Lung microvascular endothelial cell (primary cell): Measurements from ENCODE around the gene GSTK1. TPM values are rescaled to one million over a fixed set of nuclear protein-coding genes. Genes with fewer than 3 reads are reported as not detected.
"Not testable (repeated sequence)": the region's sequence is repeated elsewhere in the genome, so short reads cannot be mapped to it uniquely, and the experiment has no call there.

Experiments
- DNase-seq, 2 donors: peaks; one replicate each; pipeline versions ENCODE4 v3.0.0 to v3.0.0-alpha.2; 2010; ENCODE audit warnings: low read depth in 2 of 2
- total RNA-seq: library from RNA; depleted of rRNA; stranded (reverse); fragments of >200 nt; gene quantifications from 2 replicates; pipeline ENCODE4 v1.2.1, GENCODE V29; 2014

GSTK1 gene
- total RNA-seq, result 61.5 and 77.0 TPM in 2 replicates

DNA sequence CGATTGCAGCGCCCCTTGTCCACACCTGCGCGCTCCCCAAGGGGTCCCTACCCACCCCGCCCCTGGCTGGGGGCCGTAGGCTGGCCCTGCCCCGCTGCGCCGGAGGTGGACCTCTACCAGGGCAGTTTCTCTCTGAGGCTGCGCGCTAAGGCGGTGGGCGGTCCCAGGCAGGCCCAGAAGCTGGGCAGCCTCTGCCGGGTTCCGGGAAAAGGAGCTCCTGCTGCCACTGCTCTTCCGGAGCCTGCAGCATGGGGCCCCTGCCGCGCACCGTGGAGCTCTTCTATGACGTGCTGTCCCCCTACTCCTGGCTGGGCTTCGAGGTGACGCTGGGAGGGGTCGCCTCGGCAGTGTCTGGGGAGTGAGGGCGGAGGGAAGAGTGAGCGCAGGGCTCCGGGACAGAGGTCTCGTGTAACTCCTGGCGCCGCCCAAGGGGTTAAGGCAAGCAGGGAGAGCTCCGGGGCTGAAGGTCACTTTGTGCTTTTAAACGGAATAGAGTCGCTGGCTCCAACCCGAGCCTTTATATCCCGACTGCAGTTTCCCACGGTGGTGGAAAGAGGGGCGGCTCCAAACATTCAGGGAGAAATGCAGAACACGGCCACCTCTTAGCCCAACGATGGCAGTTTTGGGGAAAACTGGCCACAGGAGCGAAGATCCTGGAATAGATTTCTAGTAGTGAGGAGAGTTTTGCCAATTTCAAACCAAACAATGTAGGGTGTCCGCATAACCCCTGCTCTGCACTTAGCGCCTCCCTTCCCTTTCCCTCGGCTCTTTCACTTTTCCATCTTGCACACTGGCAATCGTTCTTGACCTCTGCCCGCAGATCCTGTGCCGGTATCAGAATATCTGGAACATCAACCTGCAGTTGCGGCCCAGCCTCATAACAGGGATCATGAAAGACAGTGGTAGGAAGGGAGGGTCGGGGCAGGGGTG, at the start of gene GSTK1:
TSS of gene GSTK1 (plus strand) at position 176 of the 930 bp plus-strand sequence. CDS start at position 249, 73 bp downstream.
- peak; percentile 50 to 73 for DNase-seq

DNA sequence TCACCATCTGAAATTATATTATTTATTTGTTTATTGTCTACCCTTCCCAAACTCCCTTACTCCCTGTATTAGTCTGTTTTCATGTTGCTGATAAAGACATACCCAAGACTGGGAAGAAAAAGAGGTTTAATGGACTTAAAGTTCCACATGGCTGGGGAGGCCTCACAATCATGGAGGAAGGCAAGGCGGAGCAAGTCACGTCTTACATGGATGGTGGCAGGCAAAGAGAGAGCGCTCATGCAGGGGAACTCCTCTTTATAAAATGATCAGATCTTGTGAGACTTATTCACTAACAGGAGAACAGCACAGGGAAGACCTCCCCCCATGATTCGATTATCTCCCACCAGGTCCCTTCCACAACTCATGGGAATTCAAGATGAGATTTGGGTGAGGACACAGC, 49.8 kb upstream of the GSTK1 start:
- DNase-seq, result not testable (repeated sequence)

DNA sequence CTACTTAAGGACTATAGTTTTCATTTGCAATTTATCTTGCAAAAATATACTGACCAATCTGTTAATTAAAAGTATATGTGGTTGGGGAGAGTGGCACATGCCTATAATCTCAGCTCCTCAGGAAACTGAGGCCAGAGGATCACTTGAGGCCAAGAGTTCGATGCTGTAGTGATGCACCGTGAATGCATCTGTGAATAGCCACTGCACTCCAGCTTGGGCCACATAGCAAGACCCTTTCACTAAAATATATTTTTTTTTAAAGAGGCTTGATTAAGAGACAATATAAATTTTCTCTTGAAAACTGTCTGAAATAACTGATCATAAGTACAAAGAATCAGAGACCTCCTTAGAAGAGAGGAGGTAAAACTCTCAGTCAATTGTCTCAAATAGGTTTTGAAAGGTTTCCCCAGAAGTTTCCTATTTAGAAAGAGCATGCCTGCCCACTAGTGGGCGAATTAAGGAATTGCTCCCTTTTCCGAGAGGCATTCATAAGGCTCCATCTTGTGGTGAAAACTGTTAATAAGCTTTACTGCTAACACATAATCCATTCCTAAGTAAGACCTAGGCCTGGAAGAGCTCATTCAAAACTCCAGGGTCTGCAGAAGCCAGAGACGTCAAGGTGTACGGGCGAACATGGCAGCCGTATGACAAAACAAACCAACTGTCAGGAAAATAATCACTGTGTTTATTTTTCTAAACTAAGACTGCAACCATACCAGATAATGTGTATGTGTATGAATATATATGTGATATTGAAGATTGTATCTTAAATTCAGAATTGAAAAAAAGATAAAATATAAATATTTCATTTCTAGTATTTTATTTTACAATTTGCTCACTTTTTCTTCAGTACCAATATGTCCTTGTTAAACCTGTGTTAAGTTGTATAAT, 48.2 kb upstream of the GSTK1 start:
- DNase-seq, result peak; percentile 86 to 88

GRCh38 chr7:143216151-143216550, 47.1 kb upstream of the GSTK1 start:
- peak in 1 of 2 donors; percentile 8 for DNase-seq

DNA sequence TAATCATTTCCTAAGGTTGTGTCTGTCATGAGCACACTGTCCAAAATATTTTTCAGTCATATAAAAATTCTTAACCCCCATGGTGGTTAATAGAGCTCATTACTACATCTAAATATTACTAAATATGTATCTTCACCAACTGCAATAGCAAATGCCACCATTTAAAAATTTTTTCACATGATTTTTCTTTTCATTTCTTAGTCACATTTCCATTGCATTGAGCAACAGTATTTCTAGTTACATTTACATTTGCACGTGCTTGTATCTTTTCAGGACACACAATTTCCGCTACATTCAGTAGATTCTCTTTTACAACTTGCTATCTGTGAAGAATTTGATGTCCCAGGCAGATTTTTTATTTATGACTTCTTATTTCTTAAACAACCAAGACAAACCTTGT, 46.6 kb upstream of the GSTK1 start:
- no peak for DNase-seq

DNA sequence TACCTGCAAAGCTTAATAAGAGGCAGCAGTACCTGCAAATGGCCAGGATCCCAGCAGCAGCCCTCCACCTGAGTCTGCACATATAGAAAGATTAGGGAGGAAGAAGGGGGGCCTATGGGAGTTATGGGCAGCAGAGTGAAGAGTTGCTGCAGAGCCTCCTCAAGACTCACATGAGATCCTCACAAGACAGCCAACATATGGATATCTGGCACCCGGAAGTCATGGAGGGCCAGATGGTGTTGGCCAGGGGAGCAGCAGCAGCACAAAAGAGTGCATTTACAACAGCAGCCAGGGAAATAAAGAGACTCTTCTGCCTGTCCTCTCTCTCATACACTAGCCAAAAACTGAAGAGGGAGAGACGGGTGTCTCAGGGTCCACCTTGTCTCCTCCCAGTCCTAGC, 45.4 kb upstream of the GSTK1 start:
- DNase-seq, result no peak

- DNase-seq, result no peak
These were observed 42.0 kb upstream of the GSTK1 start for GRCh38 chr7:143221286-143221685.

- DNase-seq, result no peak
These were observed 41.5 kb upstream of the GSTK1 start, which contains the start of gene TAS2R40 for GRCh38 chr7:143221737-143222136. TSS of gene TAS2R40 (plus strand) at chr7:143222037. CDS start at chr7:143222079, 42 bp downstream.

DNA sequence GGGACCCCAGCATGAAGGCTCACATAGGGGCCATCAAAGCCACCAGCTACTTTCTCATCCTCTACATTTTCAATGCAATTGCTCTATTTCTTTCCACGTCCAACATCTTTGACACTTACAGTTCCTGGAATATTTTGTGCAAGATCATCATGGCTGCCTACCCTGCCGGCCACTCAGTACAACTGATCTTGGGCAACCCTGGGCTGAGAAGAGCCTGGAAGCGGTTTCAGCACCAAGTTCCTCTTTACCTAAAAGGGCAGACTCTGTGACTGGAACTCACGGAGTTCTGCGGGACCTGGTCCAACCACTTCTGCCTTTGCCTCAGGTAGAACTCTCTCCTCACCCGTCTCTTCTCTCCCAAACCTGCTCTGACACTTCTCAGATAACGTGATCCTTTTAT, 40.5 kb upstream of the GSTK1 start:
- DNase-seq, result no peak

DNA sequence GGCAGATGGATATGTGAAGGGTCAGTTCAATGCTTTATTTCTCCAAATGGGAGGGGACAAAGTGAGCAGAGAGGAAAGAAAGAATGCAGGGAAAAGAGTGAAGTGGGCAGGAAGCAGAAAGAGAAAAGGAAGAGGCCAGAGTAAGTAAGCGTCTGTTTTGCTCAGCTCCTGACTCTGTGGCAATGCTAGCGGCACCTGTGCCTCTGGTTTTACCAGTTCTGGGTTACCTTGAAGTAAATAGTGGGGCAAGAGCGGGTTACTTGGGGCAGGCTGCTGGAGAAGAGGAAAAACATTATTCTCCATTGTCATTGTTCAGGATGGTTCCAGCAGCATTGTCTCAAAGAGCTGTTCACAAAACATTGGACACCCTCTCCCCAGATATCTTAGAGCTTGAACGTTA, 39.5 kb upstream of the GSTK1 start:
- DNase-seq, result no peak

DNA sequence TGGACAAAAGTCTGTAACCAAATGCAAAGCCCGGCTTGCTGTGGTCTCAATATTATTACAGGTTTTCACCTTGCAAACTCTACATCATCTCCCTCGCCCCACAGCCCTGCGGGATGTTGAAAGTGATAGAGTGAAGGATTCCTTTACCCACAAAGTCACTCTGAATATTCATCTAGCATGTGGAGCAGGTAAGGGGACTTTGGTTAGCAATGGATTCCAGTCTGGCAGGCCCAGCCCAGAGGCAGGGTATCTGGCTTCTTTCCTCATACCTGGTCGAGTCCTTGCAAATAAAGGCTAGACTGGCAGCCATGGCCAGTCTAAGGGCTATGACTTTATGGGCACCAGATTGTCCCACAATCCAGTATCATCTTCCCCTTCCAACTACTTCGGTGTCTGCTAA, 38.2 kb upstream of the GSTK1 start:
- DNase-seq, result no peak

- no peak for DNase-seq
These were observed 35.4 kb upstream of the GSTK1 start for GRCh38 chr7:143227806-143228205.

- no peak for DNase-seq
These were observed 34.0 kb upstream of the GSTK1 start for GRCh38 chr7:143229054-143229790.

DNA sequence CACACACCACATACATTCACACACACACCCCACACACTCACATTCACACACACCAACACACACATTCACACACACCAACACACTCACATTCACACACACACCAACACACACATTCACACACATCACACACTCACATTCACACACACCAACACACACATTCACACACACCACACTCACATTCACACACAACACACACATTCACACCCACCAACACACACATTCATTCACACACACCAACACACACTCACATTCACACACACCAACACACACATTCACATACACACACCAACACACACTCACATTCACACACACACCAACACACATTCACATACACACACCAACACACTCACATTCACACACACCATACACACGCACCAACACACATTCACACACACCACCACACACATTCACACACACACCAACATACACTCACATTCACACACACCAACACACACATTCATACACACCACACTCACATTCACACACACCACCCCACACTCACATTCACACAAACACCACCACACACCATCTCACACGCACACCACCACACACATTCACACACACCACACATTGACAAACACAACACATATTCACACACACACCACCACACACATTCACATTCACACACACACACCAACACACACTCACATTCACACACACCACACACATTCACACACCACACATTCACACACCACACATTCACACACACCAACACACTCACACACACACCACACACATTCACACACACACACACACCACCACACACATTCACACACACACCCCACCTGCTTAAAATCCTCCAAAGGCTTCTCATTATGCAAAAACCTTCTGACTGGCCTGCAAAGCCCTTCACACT, 32.4 kb upstream of the GSTK1 start:
- no peak for DNase-seq

GRCh38 chr7:143233816-143234532, 29.3 kb upstream of the GSTK1 start:
- no peak for DNase-seq

DNA sequence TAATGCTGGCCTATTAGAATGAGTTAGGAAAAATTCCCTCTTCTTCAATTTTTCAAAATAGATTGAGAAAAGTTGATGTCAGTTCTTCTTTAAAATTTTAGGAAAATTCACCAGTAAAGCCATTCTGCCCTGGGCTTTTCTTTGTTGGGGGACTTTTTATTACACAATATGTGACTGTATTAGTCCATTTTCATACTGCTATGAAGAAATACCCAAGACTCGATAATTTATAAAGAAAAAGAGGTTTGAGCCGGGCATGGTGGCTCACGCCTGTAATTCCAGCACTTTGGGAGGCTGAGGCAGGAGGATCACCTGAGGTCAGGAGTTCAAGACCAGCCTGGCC, 28.7 kb upstream of the GSTK1 start:
- DNase-seq, result no peak

DNA sequence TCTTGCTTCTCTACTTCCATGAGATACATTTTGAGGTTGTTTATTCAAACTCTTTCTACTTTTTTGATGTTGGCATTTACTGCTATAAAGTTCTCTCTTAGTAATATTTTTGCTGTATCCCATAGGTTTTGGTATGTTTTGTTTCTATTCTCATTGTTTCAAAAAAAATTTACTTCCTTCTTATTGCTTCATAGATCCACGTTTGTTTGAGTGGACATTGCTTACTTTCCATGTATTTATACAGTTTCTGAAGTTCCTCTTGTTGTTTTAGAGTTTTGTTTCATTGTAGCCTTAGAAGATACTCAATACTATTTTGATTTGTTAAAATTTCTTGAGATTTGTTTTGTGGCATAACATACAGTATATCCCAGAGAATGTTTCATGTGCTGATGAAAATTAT, 27.7 kb upstream of the GSTK1 start:
- DNase-seq, result no peak

GRCh38 chr7:143236408-143236990, 26.7 kb upstream of the GSTK1 start:
- DNase-seq, result no peak

GRCh38 chr7:143237366-143237765, 25.9 kb upstream of the GSTK1 start:
- no peak for DNase-seq
